Measurements from ENCODE around the gene LRGUK. TPM values are rescaled to one million over a fixed set of nuclear protein-coding genes. Genes with fewer than 3 reads are reported as not detected.

The LRGUK gene
- total RNA-seq, 1 experiment from 2014 or later: 1.5 TPM

GRCh38 chr7:134186801-134187200, 59.7 kb downstream of the LRGUK start:
- Histone ChIP-seq H3K79me2 (ENCODE audit: insufficient read depth, low read length) (no peaks in the 10 kb centered on the region), H3K79me1 (ENCODE audit: insufficient read depth, low read depth, low read length, poor library complexity, severe bottlenecking) (no peaks in the 10 kb centered on the region), H2BK15ac (ENCODE audit: low read depth, low read length) (no peak overlapping the region), H3K23ac (ENCODE audit: insufficient read length, low read depth, low read length) (no peak overlapping the region), H3K27me3 (ENCODE audit: insufficient read depth, low read length) (no peaks in the 10 kb centered on the region), H2AFZ (ENCODE audit: low read length) (no peak overlapping the region), H3T11ph (ENCODE audit: low read length) (no peak overlapping the region), H3K18ac (ENCODE audit: insufficient read length, low read depth, low read length) (no peak overlapping the region), H3K56ac (ENCODE audit: insufficient read length, low read depth, low read length) (no peak overlapping the region), H3K4me1 (ENCODE audit: insufficient read depth, low read length) (peaks cover 10% of the 10 kb centered on the region; the same call in 1 of the 2 replicates), H3K4ac (ENCODE audit: low read depth, low read length) (no peak overlapping the region), H4K8ac (replicated peaks; ENCODE audit: insufficient read length, low read depth, low read length) (no peak overlapping the region), H4K20me1 (ENCODE audit: control insufficient read depth, insufficient read depth, insufficient read length) (no peaks in the 10 kb centered on the region), H2BK120ac (ENCODE audit: low read depth, low read length, poor library complexity, severe bottlenecking) (no peak overlapping the region), H3K9me3 (ENCODE audit: control insufficient read depth, low read depth, low read length) (no peaks in the 10 kb centered on the region), H4K5ac (ENCODE audit: insufficient read length, low read depth, low read length) (no peak overlapping the region), H2BK5ac (ENCODE audit: insufficient read length, low read length) (no peak overlapping the region), H3K27ac (ENCODE audit: insufficient read length, low read depth, low read length) (no peak overlapping the region), H3K23me2 (ENCODE audit: insufficient read length, low read depth, low read length, poor library complexity, severe bottlenecking) (peaks cover 3% of the 10 kb centered on the region), H4K91ac (ENCODE audit: insufficient read length, low read depth, low read length) (no peak overlapping the region), H2BK20ac (ENCODE audit: low read depth, low read length, poor library complexity, severe bottlenecking) (no peak overlapping the region), H2BK12ac (ENCODE audit: insufficient read length, low read depth, low read length) (no peak overlapping the region), H3K9ac (ENCODE audit: extremely low read depth, insufficient read length, low read length) (no peak overlapping the region), H2AK5ac (ENCODE audit: insufficient read length, low read length) (no peak overlapping the region), H3K14ac (ENCODE audit: insufficient read depth, low read length) (no peak overlapping the region), H3K4me2 (ENCODE audit: insufficient read depth, insufficient read length, low read length) (no peak overlapping the region)
- no peak overlapping the region for H3K27ac Mint-ChIP-seq
- TF ChIP-seq CTCF (conservative IDR thresholded peaks at IDR 0.05): no peak
- peaks cover 13 to 15% of the 10 kb centered on the region in 2 experiments for H3K4me1 Mint-ChIP-seq
- no peaks in the 10 kb centered on the region for H3K9me3 Mint-ChIP-seq
- no CpG with 5 or more reads among the region's 2 CpGs for WGBS (ENCODE audit: extremely low coverage, insufficient read length, low lambda C conversion rate)
- no peaks in the 10 kb centered on the region for H3K36me3 Mint-ChIP-seq (ENCODE audit: insufficient read depth in 1 of 3, low read depth in 3 of 3)
- no peak overlapping the region for H3K4me3 Mint-ChIP-seq
- H3K27me3 Mint-ChIP-seq (ENCODE audit: low read depth): no peaks in the 10 kb centered on the region
- no peak for DNase-seq
